Osteoblast (primary cell): Measurements from ENCODE around the gene SPATA17. TPM values are rescaled to one million over a fixed set of nuclear protein-coding genes. Genes with fewer than 3 reads are reported as not detected.

ENCODE experiments used
- DNase-seq: peaks from one replicate; pipeline ENCODE4 v3.0.0; 2011; ENCODE audit warnings: low spot score, mixed read lengths; ENCODE audit not compliant: insufficient read length; ENCODE audit errors: missing footprints
- H2AFZ ChIP-seq: 2 replicates; pipeline ENCODE4 v1.6.0; 2011; ENCODE audit warnings: mild to moderate bottlenecking, low read length
- H3K27ac ChIP-seq: 2 replicates; pipeline ENCODE4 v1.5.1; 2011; ENCODE audit warnings: mild to moderate bottlenecking, low read depth, low read length, moderate library complexity
- H3K27me3 ChIP-seq: 2 replicates; pipeline ENCODE4 v1.6.0; 2012; ENCODE audit warnings: mild to moderate bottlenecking, control low read depth, inconsistent platforms, low read length, moderate library complexity; ENCODE audit not compliant: insufficient read depth
- H3K36me3 ChIP-seq: 2 replicates; pipeline ENCODE4 v1.5.1; 2011; ENCODE audit warnings: mild to moderate bottlenecking, low read length, control low read depth, moderate library complexity; ENCODE audit not compliant: insufficient read depth
- H3K4me1 ChIP-seq: 2 replicates; pipeline ENCODE4 v1.5.1; 2011; ENCODE audit warnings: mild to moderate bottlenecking, low read length, control low read depth, moderate library complexity; ENCODE audit not compliant: insufficient read depth
- H3K4me2 ChIP-seq: 2 replicates; pipeline ENCODE4 v1.6.0; 2011; ENCODE audit warnings: mild to moderate bottlenecking, low read length; ENCODE audit not compliant: insufficient read depth
- H3K4me3 ChIP-seq: fragments of 200-600 bp; sonication (generic); 3 replicates; pipeline ENCODE4 v1.5.1; 2012; ENCODE audit warnings: mild to moderate bottlenecking, low read length, inconsistent platforms; ENCODE audit not compliant: insufficient read depth
- H3K79me2 ChIP-seq: 2 replicates; pipeline ENCODE4 v1.6.0; 2012; ENCODE audit warnings: mild to moderate bottlenecking, low read length, control low read depth, inconsistent platforms; ENCODE audit not compliant: insufficient read depth
- H3K9me3 ChIP-seq: 2 replicates; pipeline ENCODE4 v1.5.1; 2011; ENCODE audit warnings: low read depth, low read length, control low read depth
- H4K20me1 ChIP-seq: 2 replicates; pipeline ENCODE4 v1.6.0; 2012; ENCODE audit warnings: mild to moderate bottlenecking, low read length, control low read depth; ENCODE audit not compliant: insufficient read depth
- CTCF ChIP-seq: IDR thresholded peaks from 2 replicates; pipeline ENCODE4 v1.5.1; 2011; ENCODE audit warnings: mild to moderate bottlenecking, low read depth, low read length, moderate library complexity; ENCODE audit errors: extremely low read depth
- total RNA-seq: library from RNA; depleted of rRNA; stranded (reverse); fragments of >200 nt; gene quantifications from 2 replicates; pipeline ENCODE4 v1.2.3, GENCODE V29; 2012

The SPATA17 gene
- total RNA-seq, 1 donor = 0.36 TPM

DNA sequence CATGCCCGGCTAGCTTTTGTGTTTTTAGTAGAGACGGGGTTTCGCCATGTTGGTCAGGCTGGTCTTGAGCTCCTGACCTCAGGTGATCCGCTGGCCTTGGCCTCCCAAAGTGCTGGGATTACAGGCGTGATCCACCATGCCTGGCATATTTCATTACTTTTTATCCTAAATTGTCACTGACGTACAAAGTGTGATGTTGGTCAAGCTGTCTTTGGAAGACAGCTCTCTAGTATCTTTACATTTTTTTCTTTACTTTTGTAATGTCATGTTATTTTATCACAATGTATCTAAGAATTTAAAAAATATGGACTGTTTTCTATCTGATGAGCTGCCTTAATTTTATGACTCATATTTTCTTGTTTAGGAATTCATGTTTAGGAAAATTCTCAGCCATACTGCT, 72.2 kb downstream of the SPATA17 start:
- TF ChIP-seq CTCF = no peak

GRCh38 chr1:217712925-217713597, 81.9 kb downstream of the SPATA17 start:
- Histone ChIP-seq H3K4me2 (no peak overlapping the region), H3K4me1 (no peaks in the 10 kb centered on the region), H4K20me1 (no peaks in the 10 kb centered on the region), H3K36me3 (no peaks in the 10 kb centered on the region), H3K27me3 (no peaks in the 10 kb centered on the region), H3K27ac (no peak overlapping the region), H3K79me2 (no peaks in the 10 kb centered on the region), H3K4me3 (no peak overlapping the region), H3K9me3 (no peaks in the 10 kb centered on the region), H2AFZ (no peak overlapping the region)
- peak; percentile 26 for DNase-seq
- no peak for TF ChIP-seq CTCF

More for the DNA sequence above, 72.2 kb downstream of the SPATA17 start:
- H3K27me3 ChIP-seq = no peaks in the 10 kb centered on the region
- no peaks in the 10 kb centered on the region for H3K4me1 ChIP-seq
- H4K20me1 ChIP-seq = no peaks in the 10 kb centered on the region
- H3K27ac ChIP-seq = no peak overlapping the region
- no peak for DNase-seq
- H3K4me2 ChIP-seq = no peak overlapping the region
- no peaks in the 10 kb centered on the region for H3K36me3 ChIP-seq
- H3K9me3 ChIP-seq = no peaks in the 10 kb centered on the region
- H2AFZ ChIP-seq = no peak overlapping the region
- no peaks in the 10 kb centered on the region for H3K79me2 ChIP-seq
- H3K4me3 ChIP-seq = no peak overlapping the region

GRCh38 chr1:217715681-217716080, 84.5 kb downstream of the SPATA17 start:
- Histone ChIP-seq H3K4me1 (no peaks in the 10 kb centered on the region), H3K4me3 (no peak overlapping the region), H3K79me2 (no peaks in the 10 kb centered on the region), H3K36me3 (no peaks in the 10 kb centered on the region), H3K27me3 (no peaks in the 10 kb centered on the region), H3K9me3 (no peaks in the 10 kb centered on the region), H3K27ac (no peak overlapping the region), H4K20me1 (no peaks in the 10 kb centered on the region), H2AFZ (no peak overlapping the region), H3K4me2 (no peak overlapping the region)
- TF ChIP-seq CTCF = no peak
- no peak for DNase-seq

GRCh38 chr1:217717959-217718358, 86.8 kb downstream of the SPATA17 start:
- Histone ChIP-seq H3K79me2 (no peaks in the 10 kb centered on the region), H3K4me3 (no peak overlapping the region), H3K4me2 (no peak overlapping the region), H2AFZ (no peak overlapping the region), H3K36me3 (no peaks in the 10 kb centered on the region), H3K27ac (no peak overlapping the region), H3K4me1 (no peaks in the 10 kb centered on the region), H3K27me3 (no peaks in the 10 kb centered on the region), H3K9me3 (no peaks in the 10 kb centered on the region), H4K20me1 (no peaks in the 10 kb centered on the region)
- no peak for DNase-seq
- no peak for TF ChIP-seq CTCF
